Motor neuron (in vitro differentiated cells): ENCODE data around the gene CHRM4. TPM values are rescaled to one million over a fixed set of nuclear protein-coding genes. Genes with fewer than 3 reads are reported as not detected.

Source experiments
- ATAC-seq, 8 experiments: fragments of 200-7000 bp; cut with Tn5 transposase; replicated peaks in 6 of 8; 2 replicates each; pipeline ENCODE4 v1.8.0; 2021; ENCODE audit warnings: mild to moderate bottlenecking in 8 of 8, moderate library complexity in 8 of 8
- H3K27ac ChIP-seq, 2 donors: fragments of 250-450 bp; sonication (Bioruptor Pico); 2 replicates each; pipeline ENCODE4 v1.9.0; 2021; ENCODE audit warnings: antibody characterized with exemption in 2 of 2, mild to moderate bottlenecking in 2 of 2, moderate library complexity in 1 of 2
- H3K4me1 ChIP-seq, 2 donors: fragments of 250-450 bp; sonication (Bioruptor Pico); replicated peaks in 1 of 2; 2 replicates each; pipeline ENCODE4 v1.6.1; 2021; ENCODE audit warnings: antibody characterized with exemption in 2 of 2, mild to moderate bottlenecking in 2 of 2, moderate library complexity in 1 of 2
- H3K4me3 ChIP-seq, 5 donors: fragments of 250-450 bp; sonication (Bioruptor Pico); 2 replicates each; pipeline ENCODE4 v1.9.0; 2021; ENCODE audit warnings: antibody characterized with exemption in 5 of 5, mild to moderate bottlenecking in 5 of 5, moderate library complexity in 4 of 5
- WGBS, 10 experiments: fragments of 450-650 bp; shearing (Covaris generic); methylation state at CpG; one replicate each; pipeline ENCODE4 v1.0.0; 2022; 5-methylcytosine and 5-hydroxymethylcytosine counted together
- in situ Hi-C, 9 experiments: fragments of 400-800 bp; cut with MboI; loops; one replicate each; pipeline ENCODE4 v1.15.0; 2021; ENCODE audit warnings: low sequenced_read_pairs in 9 of 9, low pct_unique_long_range_greater_than_20kb in 2 of 9; ENCODE audit not compliant: unreplicated experiment in 9 of 9
- total RNA-seq, 8 experiments: library from RNA; unstranded; fragments of 300-600 nt; gene quantifications; 2 replicates each; pipeline versions ENCODE4 v1.2.3 to v1.2.4, GENCODE V29; 2022

CHRM4 gene
- total RNA-seq, 8 experiments from 2014 or later: 0.76 to 3.8 (median 1.5) TPM

DNA sequence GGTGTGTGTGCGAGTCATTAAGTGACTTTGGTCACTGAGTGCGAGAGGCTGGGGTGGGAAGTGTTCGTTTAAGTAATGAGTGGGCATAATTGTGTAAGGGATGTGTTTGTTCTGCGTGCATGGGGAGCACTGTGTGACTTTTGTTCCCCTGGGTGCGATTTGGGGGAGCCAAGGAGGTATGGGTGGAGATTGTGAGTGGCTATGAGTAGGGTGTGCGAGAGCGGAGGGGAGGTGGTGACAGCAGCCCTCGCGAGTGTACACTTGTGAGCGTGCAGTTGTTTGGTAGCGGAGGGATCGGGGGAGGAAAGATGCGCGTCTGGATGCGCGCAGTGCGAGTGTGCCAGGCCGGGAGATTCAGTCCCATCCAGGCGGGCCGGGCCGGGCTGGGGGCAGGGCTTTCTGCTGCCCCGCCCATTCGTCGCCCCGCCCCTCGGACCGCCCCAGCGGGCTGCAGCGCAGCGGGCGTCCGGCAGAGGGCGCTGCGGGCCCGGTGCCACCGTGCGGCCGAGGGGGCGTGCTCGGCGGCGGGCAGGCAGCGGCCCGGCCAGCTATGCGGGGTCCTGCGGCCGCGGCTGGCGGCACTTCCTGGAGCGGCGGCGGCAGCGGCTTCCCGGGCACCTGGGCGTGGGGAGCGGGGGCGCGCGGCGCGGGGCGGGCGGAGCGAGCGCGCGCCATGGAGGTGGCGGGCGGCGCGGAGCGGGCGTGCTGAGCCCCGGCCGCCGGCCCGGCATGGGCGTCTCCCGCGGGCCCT lies 44.5 kb downstream of the CHRM4 start, which contains the start of gene DGKZ:
TSS of gene DGKZ (plus strand) at position 578 of the 751 bp plus-strand sequence. CDS start 197 bp downstream, outside the sequence.
- Histone ChIP-seq H3K27ac (no peak within 1 kb of the TSS), H3K4me3 (peak within 1 kb of the TSS; percentile 56 to 76 (median 61)), H3K4me1 (peaks cover 9 to 29% of the 10 kb centered on the region in 2 donors)
- 20 to 70% (median 54%) methylated on average over 1 to 4 of the region's 80 CpGs; no CpG with 5 or more reads in 2 of the 10 experiments for WGBS, 10 experiments
- in situ Hi-C loops: no loop called here
- peak; percentile 87 to 92 (median 88) for ATAC-seq

DNA sequence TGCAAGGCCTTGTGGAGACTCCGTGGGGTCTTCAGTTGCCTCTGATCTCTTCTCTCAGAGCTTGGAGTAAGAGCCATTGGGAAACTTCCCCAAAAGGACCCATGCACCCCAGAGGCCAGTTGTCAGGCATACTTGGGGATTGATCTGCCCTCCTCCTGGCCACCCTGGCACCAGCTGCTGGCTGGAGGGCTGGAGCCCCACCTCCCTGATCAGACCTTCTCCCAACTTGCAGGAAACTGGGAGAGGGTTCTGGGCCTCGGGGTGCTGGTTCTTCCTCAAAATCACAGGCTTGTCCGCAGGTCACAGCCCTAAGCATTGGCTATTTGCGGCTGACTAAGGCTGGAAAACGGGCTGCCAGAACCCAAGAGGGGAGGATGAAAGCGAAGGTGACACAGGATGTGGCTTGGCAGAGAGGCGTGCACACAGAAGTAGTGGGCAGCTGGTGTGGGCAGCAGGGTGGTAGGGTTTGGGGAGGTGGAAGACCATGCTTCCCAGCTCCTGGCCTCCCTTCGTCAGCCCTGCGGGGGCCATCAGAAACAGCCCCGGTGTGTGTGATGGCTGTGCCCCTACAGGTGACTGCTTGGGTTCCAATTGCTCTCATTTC lies 45.6 kb downstream of the CHRM4 start:
- no peak for ATAC-seq
- Histone ChIP-seq H3K4me1 (peaks cover 5 to 26% of the 10 kb centered on the region in 2 donors), H3K27ac (no peak overlapping the region), H3K4me3 (no peak overlapping the region)
- WGBS, 10 experiments: 40 to 100% (median 87%) methylated on average over 1 to 3 of the region's 10 CpGs; no CpG with 5 or more reads in 4 of the 10 experiments
- in situ Hi-C loops: no loop called here

DNA sequence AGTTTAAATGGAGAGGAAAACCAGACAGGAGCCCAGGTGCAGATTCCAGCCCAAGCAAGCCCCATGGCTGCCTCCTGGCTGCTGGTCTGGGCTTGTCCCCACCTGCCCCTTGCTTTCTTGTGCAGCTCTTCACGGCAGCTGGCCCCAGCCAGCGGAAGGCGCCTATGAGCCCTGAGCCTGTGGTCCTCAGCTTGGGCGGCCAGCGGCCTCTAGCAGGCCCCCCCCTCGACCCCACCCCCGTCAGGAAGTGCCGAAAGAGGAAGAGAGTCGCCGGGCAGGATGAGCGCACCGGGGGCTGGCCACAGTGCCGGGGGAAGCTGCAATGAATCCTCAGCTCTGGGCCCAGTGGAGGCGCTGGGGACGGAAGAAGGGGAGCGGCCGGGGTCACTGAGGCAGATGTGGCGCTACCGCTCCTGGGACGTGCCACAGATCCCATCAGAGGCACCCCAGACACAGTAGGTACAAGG lies 46.4 kb downstream of the CHRM4 start:
- WGBS, 10 experiments: 47 to 62% methylated on average over 2 to 15 of the region's 20 CpGs; no CpG with 5 or more reads in 8 of the 10 experiments
- Histone ChIP-seq H3K4me1 (peaks cover 5 to 27% of the 10 kb centered on the region in 2 donors), H3K27ac (no peak overlapping the region), H3K4me3 (no peak overlapping the region)
- in situ Hi-C loops: no loop called here
- ATAC-seq: no peak

DNA sequence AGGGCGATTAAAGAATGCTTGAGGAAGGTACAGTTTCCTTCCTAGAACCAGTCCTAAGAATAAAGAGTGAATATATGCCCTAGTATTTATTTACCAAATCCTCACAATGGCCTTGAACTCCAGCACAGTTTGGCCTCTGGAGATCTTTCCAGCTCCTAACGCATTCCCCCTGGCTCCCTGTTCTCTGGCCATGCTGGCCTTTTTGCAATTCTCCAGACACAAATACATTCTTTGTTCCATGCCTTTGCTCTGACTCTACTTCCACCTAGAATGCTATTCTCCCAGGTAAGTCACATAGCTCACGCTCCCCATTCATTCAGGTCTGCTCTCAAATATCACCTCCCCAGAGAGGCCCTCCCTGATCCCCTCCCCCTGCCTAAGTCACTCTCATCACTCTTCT lies 48.1 kb downstream of the CHRM4 start:
- Histone ChIP-seq H3K27ac (no peak overlapping the region), H3K4me3 (no peak overlapping the region), H3K4me1 (peaks cover 17 to 38% of the 10 kb centered on the region in 2 donors)
- ATAC-seq: no peak
- 50 to 100% (median 91%) methylated on average over 1 to 3 of the region's 3 CpGs; no CpG with 5 or more reads in 1 of the 10 experiments for WGBS, 10 experiments
- in situ Hi-C loops: no loop called here

DNA sequence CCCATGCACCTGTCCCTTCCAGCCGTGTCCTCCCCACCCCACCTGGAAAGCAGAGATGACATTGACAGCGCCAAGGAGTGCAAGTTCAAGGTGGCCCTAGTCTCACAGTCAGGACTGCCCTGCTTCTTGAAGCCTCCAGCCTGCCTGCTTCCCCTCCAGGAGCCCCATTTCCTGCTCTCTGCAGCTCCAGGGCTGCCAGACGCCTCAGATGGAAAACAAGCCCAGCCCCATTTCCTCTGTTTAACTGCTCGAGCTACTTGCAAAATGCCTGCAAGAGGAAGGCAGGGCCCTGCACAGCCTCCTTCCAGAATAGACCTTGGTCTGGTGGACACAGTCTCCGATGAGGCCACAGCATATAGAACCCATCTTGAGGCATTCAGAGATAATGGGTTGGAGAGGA lies 49.3 kb downstream of the CHRM4 start:
- H3K27ac ChIP-seq: no peak overlapping the region
- H3K4me1 ChIP-seq: peaks cover 18 to 34% of the 10 kb centered on the region in 2 donors
- H3K4me3 ChIP-seq: no peak overlapping the region
- no peak for ATAC-seq
- in situ Hi-C loops: no loop called here
- WGBS, 10 experiments: 27 to 66% (median 52%) methylated on average over 1 to 4 of the region's 5 CpGs; no CpG with 5 or more reads in 6 of the 10 experiments

DNA sequence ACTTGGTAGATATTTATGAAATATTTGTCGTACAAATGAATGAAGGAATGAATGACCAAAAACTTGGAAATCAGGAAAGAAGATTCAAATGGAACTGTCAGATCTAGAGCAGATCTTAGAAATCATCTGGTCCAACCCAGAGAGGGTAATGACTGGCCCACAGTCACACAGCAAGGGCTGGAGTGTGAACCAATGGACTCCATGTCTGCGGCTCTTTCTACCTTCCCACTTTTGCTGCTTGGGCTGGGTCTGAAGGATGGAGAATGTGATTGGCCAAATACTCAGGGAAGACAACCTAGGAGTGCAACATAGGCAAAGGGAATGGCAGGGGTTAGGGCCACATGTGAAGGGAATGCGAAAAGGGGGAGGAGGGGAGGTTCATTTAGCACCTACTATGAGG lies 50.1 kb downstream of the CHRM4 start:
- H3K4me1 ChIP-seq: peaks cover 18 to 29% of the 10 kb centered on the region in 2 donors

DNA sequence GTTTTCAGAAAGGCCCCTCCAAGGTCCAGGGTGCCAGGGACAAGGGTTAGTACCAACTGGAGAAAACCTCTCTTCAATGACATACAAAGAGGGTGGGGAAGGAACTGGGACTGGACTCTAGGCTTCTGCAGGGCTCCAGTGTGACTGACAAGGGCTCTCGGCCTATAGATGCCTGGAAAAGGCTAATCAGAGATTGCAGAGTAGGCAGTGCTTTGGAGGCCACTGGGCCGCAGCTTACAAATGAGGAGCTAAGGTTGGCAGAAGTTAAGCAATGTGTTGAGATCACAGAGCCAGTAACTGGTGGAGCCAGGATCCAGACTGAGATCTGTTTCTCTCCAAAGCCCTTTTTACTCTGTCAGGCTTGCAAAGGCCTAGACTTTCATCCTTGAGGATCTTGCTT lies 51.8 kb downstream of the CHRM4 start:
- H3K4me1 ChIP-seq: peaks cover 18 to 24% of the 10 kb centered on the region in 2 donors
- peak in 1 of 8 experiments; percentile 25 for ATAC-seq
- in situ Hi-C loops: no loop called here
- H3K4me3 ChIP-seq: no peak overlapping the region
- peak overlapping the region in 1 of 2 donors; percentile 36 for H3K27ac ChIP-seq
- WGBS, 10 experiments: 20 to 100% (median 83%) methylated on average over 1 to 2 of the region's 2 CpGs; no CpG with 5 or more reads in 6 of the 10 experiments

More for the DNA sequence above, 50.1 kb downstream of the CHRM4 start:
- H3K27ac ChIP-seq: no peak overlapping the region
- in situ Hi-C loops: no loop called here
- H3K4me3 ChIP-seq: no peak overlapping the region
- whole genome bisulfite sequencing, 10 experiments: 81 to 100% (median 90%) methylated on average over 1 to 3 of the region's 3 CpGs; no CpG with 5 or more reads in 2 of the 10 experiments
- ATAC-seq: no peak

DNA sequence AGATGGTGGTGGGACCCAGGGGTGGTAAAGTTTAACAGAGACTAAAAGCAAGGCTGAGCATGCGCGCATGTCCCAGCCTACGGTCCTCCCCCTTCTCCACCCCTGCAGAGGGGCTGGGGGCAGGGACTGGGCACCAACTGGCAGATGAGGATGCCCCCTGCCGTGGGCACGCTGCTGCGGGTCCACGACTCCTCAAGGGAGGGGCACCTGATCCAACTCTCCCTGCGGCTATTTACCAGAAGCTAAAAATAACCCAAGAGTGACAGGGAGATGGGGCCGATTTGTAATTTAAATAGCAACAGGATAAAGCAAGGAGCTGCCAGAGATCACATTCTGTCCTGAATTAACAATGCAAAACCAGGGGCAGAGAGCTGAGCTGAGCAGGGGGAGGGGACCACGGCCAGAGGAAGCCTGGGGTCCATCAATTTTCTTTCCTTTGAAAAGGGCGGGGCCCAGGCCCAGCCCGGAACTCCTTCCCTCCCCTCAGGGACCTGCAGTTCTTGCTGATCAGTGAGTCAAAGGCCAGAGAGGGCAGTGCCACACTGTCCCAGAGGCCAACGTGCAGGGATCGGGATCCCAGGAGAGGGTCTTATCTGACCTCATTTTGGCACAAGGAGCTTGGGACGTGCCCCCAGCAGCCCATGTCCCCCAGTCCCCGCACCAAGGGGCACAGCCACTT lies 52.4 kb downstream of the CHRM4 start:
- WGBS, 10 experiments: 5 to 35% (median 17%) methylated on average over 4 to 9 of the region's 16 CpGs; no CpG with 5 or more reads in 6 of the 10 experiments
- peak; percentile 87 to 96 (median 92) for ATAC-seq
- in situ Hi-C loops: no loop called here
- H3K27ac ChIP-seq: peak overlapping the region; percentile 4 to 36
- H3K4me1 ChIP-seq: peaks cover 18 to 22% of the 10 kb centered on the region in 2 donors
- H3K4me3 ChIP-seq: no peak overlapping the region

DNA sequence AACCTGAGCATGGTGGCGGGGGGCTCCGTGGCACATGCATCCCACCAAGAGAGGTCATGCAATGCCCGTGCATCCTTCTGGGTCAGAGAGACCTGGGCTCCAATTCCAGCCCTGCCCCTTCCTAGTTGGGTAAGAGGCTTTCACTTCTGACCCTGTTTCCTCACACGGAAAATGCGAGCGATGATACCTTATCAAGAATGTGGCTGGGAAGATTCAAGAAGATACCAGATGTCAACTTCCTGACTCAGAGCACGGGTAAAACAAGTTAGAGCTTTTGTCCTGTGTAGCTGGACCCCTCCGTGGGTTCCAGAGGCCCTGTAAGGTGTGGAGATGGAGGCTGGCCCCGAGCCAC lies 53.0 kb downstream of the CHRM4 start:
- ATAC-seq: peak in 2 of 8 experiments; percentile 7 to 12
- peak overlapping the region; percentile 4 to 35 for H3K27ac ChIP-seq
- H3K4me1 ChIP-seq: peaks cover 18 to 24% of the 10 kb centered on the region in 2 donors
- 0 to 80% (median 30%) methylated on average over 1 to 9 of the region's 9 CpGs; no CpG with 5 or more reads in 3 of the 10 experiments for WGBS, 10 experiments
- in situ Hi-C loops: no loop called here
- H3K4me3 ChIP-seq: no peak overlapping the region

DNA sequence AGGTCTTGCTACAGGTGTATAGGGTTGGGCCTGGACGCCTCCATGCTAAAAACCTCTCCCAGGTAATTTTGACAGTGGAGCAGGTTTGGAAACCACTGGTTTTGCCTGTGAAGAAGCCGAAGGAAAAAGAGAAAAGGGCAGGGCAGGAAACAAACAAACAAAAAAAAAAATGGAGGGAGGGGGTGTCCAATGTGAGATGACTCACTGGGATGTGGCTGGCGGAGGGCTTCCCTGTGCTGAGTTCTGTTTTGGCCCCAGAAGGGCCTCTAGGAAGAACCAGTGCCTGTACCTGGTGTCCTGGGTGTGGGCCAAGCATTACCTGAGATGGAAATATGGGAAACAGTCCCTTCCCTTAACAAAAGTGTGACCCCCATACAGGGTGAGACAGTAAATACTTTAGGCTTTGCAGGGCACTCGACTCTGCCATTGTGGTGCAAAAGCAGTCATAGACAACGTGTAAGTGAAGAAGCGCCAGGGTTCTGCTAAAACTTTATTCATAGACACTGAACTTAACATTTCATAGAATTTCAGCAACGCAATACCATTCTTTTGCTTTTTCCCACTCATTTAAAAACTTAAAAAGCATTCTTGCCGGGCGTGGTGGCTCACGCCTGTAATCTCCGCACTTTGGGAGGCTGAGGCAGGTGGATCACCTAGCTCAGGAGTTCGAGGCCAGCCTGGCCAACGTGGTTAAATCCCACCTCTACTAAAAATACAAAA lies 53.8 kb downstream of the CHRM4 start:
- in situ Hi-C loops: no loop called here
- peaks cover 18 to 27% of the 10 kb centered on the region in 2 donors for H3K4me1 ChIP-seq
- H3K27ac ChIP-seq: no peak overlapping the region
- no peak for ATAC-seq
- WGBS, 10 experiments: 60 to 100% (median 91%) methylated on average over 4 to 9 of the region's 13 CpGs; no CpG with 5 or more reads in 1 of the 10 experiments
- no peak overlapping the region for H3K4me3 ChIP-seq

DNA sequence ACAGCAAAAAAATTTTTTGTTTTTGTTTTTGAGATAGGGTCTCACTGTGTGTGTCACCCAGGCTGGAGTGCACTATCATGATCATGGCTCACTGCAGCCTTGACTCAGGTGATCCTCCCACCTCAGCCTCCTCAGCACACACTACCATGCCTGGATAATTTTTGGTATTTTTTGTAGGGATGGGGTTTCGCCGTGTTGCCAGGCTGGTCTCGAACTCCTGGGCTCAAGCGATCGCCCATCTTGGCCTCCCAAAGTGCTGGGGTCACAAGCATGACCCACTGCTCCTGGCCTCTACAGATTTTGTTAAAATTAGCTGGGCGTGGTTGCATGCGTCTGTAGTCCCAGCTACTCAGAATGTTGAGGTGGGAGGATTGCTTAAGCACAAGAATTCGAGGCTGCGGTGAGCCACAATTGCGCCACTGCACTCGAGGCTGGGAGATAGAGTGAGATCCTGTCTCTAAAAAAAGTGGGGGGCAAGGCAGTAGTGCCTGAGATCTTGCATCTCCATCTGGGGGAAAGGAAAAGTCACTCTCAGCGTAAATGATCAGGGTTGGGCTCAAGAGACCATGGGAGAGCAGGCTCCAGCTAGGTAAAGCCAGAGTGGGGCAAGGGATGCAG lies 54.9 kb downstream of the CHRM4 start:
- peaks cover 18 to 29% of the 10 kb centered on the region in 2 donors for H3K4me1 ChIP-seq
- H3K4me3 ChIP-seq: no peak overlapping the region
- ATAC-seq: no peak
- WGBS, 10 experiments: 68 to 100% (median 82%) methylated on average over 1 to 8 of the region's 12 CpGs; no CpG with 5 or more reads in 4 of the 10 experiments
- H3K27ac ChIP-seq: no peak overlapping the region
- in situ Hi-C loops: no loop called here
